Chondrocyte (in vitro differentiated cells): ENCODE measurements around the gene ATG16L2. TPM values are rescaled to one million over a fixed set of nuclear protein-coding genes. Genes with fewer than 3 reads are reported as not detected.
"Not testable (repeated sequence)": the region's sequence is repeated elsewhere in the genome, so short reads cannot be mapped to it uniquely, and the experiment has no call there.

ENCODE experiments used
- DNase-seq: peaks from one replicate; pipeline ENCODE4 v3.0.0; 2021; ENCODE audit warnings: mixed read lengths, low spot score
- H3K27ac Mint-ChIP-seq: one replicate; pipeline ENCODE4 v1.8.0; 2021; ENCODE audit warnings: mild to moderate bottlenecking, moderate library complexity, mixed read lengths; ENCODE audit not compliant: unreplicated experiment
- H3K27me3 Mint-ChIP-seq: 2 replicates; pipeline ENCODE4 v1.8.0; 2021; ENCODE audit warnings: low read depth, mixed read lengths
- H3K36me3 Mint-ChIP-seq: 2 replicates; pipeline ENCODE4 v1.8.0; 2021; ENCODE audit warnings: low read depth, mixed read lengths
- H3K4me1 Mint-ChIP-seq: 2 replicates; pipeline ENCODE4 v1.8.0; 2021; ENCODE audit warnings: low read depth, mild to moderate bottlenecking, mixed read lengths
- H3K4me3 Mint-ChIP-seq: one replicate; pipeline ENCODE4 v1.8.0; 2021; ENCODE audit warnings: mild to moderate bottlenecking, moderate library complexity, mixed read lengths; ENCODE audit not compliant: unreplicated experiment
- H3K9me3 Mint-ChIP-seq: 2 replicates; pipeline ENCODE4 v1.8.0; 2021; ENCODE audit warnings: low read depth, mixed read lengths
- total RNA-seq: library from RNA; stranded (reverse); gene quantifications from 3 replicates; pipeline ENCODE4 v1.2.1, GENCODE V29; 2021
- TF ChIP-seq, protein P1 (sequence below): fragments of 200-600 bp; sonication (generic); IDR thresholded peaks from 2 replicates; pipeline ENCODE4 v1.5.0; 2021; ENCODE audit warnings: antibody characterized with exemption, mild to moderate bottlenecking, moderate library complexity

ATG16L2 gene
- total RNA-seq, 1 donor from 2014 or later, result 9.9 TPM

DNA sequence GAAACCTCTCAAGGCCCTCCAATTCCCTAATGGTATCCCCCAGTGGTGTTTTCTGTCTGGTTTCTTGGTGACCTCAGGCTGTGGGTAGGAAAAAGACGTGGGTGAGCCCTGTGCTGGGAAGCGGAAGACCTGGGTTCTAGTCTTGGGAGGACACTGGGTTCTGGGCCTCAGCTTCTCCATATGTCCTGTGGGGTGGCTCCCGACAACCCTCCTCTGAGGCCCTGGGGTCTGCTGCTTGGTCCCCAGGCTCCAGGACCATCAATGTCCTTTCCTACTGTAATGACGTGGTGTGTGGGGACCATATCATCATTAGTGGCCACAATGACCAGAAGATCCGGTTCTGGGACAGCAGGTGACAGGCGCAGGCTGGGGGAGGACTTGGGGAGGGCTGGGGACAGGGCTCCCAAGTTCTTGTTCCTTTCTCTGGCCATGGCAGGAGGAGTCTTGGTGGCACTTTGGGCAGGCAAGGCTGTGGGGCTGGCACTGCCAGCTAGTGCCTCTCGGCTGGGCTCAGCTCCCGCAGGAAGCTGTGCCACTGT lies 12.8 kb downstream of the ATG16L2 start:
- peaks cover 11% of the 10 kb centered on the region for H3K4me1 Mint-ChIP-seq
- no peak overlapping the region for H3K27ac Mint-ChIP-seq
- no peaks in the 10 kb centered on the region for H3K27me3 Mint-ChIP-seq
- TF ChIP-seq, protein P1, sequence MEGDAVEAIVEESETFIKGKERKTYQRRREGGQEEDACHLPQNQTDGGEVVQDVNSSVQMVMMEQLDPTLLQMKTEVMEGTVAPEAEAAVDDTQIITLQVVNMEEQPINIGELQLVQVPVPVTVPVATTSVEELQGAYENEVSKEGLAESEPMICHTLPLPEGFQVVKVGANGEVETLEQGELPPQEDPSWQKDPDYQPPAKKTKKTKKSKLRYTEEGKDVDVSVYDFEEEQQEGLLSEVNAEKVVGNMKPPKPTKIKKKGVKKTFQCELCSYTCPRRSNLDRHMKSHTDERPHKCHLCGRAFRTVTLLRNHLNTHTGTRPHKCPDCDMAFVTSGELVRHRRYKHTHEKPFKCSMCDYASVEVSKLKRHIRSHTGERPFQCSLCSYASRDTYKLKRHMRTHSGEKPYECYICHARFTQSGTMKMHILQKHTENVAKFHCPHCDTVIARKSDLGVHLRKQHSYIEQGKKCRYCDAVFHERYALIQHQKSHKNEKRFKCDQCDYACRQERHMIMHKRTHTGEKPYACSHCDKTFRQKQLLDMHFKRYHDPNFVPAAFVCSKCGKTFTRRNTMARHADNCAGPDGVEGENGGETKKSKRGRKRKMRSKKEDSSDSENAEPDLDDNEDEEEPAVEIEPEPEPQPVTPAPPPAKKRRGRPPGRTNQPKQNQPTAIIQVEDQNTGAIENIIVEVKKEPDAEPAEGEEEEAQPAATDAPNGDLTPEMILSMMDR, result no peak
- no peaks in the 10 kb centered on the region for H3K36me3 Mint-ChIP-seq
- H3K4me3 Mint-ChIP-seq, result no peak overlapping the region
- no peaks in the 10 kb centered on the region for H3K9me3 Mint-ChIP-seq
- DNase-seq, result no peak

DNA sequence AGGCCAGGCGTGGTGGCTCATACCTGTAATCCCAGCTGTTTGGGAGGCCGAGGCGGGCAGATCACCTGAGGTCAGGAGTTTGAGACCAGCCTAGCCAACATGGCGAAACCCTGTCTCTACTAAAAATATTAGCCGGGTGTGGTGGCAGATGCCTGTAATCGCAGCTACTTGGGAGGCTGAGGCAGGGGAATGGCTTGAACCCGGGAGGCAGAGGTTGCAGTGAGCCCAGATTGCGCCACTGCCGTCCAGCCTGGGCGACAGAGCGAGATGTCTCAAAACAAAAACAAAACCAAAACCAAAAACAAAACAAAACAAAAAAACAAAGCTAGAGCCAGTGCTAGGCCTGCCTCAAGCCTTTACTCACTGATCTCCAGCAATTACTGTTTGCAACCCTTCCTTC lies 13.4 kb downstream of the ATG16L2 start:
- not testable (repeated sequence) for H3K4me3 Mint-ChIP-seq, H3K27ac Mint-ChIP-seq, DNase-seq, H3K9me3 Mint-ChIP-seq, H3K27me3 Mint-ChIP-seq, H3K36me3 Mint-ChIP-seq
- peaks cover 14% of the 10 kb centered on the region for H3K4me1 Mint-ChIP-seq

DNA sequence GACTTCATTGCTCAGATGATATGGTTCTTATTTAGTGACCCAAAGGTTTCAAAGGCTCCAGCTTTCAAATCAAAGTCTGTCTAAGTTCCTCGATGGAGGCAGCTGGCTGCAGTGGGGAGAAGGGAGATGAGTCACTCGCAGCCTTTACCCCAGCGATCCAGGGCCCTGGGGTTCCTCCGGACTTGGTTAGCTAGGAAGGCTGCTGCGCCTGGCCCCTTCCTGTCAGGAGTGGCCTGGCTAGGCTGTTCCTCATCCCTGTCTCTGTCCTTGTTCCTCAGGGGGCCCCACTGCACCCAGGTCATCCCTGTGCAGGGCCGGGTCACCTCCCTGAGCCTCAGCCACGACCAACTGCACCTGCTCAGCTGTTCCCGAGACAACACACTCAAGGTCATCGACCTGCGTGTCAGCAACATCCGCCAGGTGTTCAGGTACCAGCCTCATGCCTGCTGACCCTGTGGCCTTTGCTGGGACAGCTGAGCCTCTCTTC lies 13.9 kb downstream of the ATG16L2 start:
- peaks cover 18% of the 10 kb centered on the region for H3K4me1 Mint-ChIP-seq
- H3K27ac Mint-ChIP-seq, result no peak overlapping the region
- no peaks in the 10 kb centered on the region for H3K27me3 Mint-ChIP-seq
- TF ChIP-seq, protein P1, result no peak
- H3K36me3 Mint-ChIP-seq, result no peaks in the 10 kb centered on the region
- no peak for DNase-seq
- no peaks in the 10 kb centered on the region for H3K9me3 Mint-ChIP-seq
- H3K4me3 Mint-ChIP-seq, result no peak overlapping the region

DNA sequence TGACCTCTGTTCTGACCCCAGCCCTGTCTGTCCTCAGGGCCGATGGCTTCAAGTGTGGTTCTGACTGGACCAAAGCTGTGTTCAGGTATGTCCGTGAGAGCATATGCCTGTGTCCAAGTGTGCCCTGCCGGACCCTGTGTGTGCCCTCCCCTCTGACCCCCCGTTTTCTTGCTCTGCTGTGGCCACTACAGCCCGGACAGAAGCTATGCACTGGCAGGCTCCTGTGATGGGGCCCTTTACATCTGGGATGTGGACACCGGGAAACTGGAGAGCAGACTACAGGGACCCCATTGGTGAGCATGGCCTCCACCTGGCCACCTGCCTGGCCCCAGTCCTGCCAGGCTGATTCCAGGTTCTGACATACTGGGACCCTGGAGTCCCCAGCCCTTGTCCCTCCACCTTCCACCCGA lies 14.5 kb downstream of the ATG16L2 start:
- no peak for DNase-seq
- Mint-ChIP-seq H3K4me3 (no peak overlapping the region), H3K27ac (no peak overlapping the region), H3K36me3 (no peaks in the 10 kb centered on the region), H3K9me3 (no peaks in the 10 kb centered on the region), H3K27me3 (no peaks in the 10 kb centered on the region), H3K4me1 (peaks cover 21% of the 10 kb centered on the region)
- TF ChIP-seq, protein P1, result no peak

DNA sequence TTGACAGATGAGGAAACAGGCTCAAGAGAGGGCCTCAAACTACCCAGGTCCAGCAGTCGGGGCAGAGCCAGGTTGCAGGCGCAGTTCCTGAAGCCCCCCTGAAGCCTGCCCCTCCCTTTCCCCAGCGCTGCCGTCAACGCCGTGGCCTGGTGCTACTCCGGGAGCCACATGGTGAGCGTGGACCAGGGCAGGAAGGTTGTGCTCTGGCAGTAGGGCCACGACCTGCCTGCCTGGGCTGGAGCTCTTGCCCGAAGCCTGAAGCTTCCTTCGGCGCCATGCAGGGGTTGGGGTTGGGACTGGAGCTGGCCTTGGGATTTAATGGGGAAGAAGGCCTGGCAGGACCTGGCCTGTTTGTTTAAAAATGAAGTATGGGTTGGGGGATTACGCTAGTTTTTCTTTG lies 15.0 kb downstream of the ATG16L2 start:
- H3K9me3 Mint-ChIP-seq, result no peaks in the 10 kb centered on the region
- no peak overlapping the region for H3K4me3 Mint-ChIP-seq
- no peak for DNase-seq
- TF ChIP-seq, protein P1, result no peak
- no peak overlapping the region for H3K27ac Mint-ChIP-seq
- H3K4me1 Mint-ChIP-seq, result peaks cover 26% of the 10 kb centered on the region
- no peaks in the 10 kb centered on the region for H3K27me3 Mint-ChIP-seq
- no peaks in the 10 kb centered on the region for H3K36me3 Mint-ChIP-seq

DNA sequence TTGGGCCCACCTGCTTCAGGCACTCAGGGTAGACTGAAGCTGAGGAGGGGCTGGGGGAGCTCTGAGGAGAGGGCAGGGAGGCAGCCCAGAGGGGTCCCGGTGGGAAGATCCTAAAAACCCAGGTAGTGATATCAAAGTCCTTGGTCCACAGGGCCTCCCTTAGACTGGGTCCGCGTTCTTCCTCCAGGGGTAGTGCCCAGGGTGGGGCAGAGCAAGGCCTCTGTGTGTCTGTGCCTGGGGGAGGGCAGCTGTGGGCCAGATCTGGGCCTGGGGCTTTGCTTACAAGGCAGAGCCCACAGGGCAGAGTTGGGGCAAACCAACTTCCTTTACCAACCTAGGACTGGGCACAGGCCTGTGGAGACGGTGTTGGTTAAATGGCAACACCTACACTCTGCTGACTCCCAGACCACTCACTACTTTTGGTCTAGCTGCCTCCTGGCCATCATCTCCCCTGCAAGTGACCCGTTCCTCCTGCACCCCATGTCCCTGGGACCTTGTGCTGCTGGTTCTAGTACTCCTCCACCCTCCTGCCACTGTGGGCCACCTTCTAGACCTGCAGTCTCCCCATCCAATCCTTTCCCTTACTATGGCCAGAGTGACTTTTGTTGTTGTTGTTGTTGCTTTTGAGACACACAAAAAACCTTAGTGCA lies 15.8 kb downstream of the ATG16L2 start:
- no peak for DNase-seq
- Mint-ChIP-seq H3K27ac (no peak overlapping the region), H3K27me3 (no peaks in the 10 kb centered on the region), H3K36me3 (peaks cover 2% of the 10 kb centered on the region), H3K4me1 (peaks cover 34% of the 10 kb centered on the region), H3K9me3 (no peaks in the 10 kb centered on the region), H3K4me3 (no peak overlapping the region)
- TF ChIP-seq, protein P1, result no peak
